ENCODE measurements around the gene RAX. TPM values are rescaled to one million over a fixed set of nuclear protein-coding genes. Genes with fewer than 3 reads are reported as not detected.

The RAX gene
- total and polyA plus RNA-seq, 4 donors: 0.02 TPM; not detected in 3

GRCh38 chr18:59282341-59282740 is 9.1 kb upstream of the RAX start:
- 83 to 86% methylated on average over 11 of the region's 11 CpGs for WGBS, 2 donors
- no peak for TF ChIP-seq CTCF (IDR thresholded peaks at IDR 0.05; ENCODE audit: control extremely low read depth, extremely low read depth)

GRCh38 chr18:59279722-59280121 is 6.5 kb upstream of the RAX start:
- ATAC-seq (ENCODE audit: insufficient read depth, low FRiP score) (no peak), DNase-seq (no peak)
- Histone ChIP-seq H3K9ac (ENCODE audit: insufficient read depth in 1 of 2, low read length in 2 of 2) (no peak overlapping the region), H3K36me3 (ENCODE audit: control insufficient read depth in 4 of 4, insufficient read depth in 4 of 4, low read length in 4 of 4) (no peaks in the 10 kb centered on the region), H3K27me3 (ENCODE audit: control insufficient read depth in 3 of 3, insufficient read depth in 3 of 3, low read length in 2 of 3) (peaks cover 4 to 79% (median 75%) of the 10 kb centered on the region in 3 donors), H3K27ac (ENCODE audit: low read depth in 1 of 2, low read length in 1 of 2) (no peak overlapping the region), H3K4me3 (no peak overlapping the region), H3K9me3 (ENCODE audit: control insufficient read depth in 4 of 4, insufficient read depth in 3 of 4, low read length in 3 of 4) (peaks cover 0 to 4% (median 0%) of the 10 kb centered on the region in 4 donors), H3K4me1 (ENCODE audit: control insufficient read depth in 5 of 5, insufficient read depth in 5 of 5, low read length in 5 of 5) (no peaks in the 10 kb centered on the region)
- WGBS, 2 donors: 36 to 45% methylated on average over 1 of the region's 1 CpG
- no peak for TF ChIP-seq CTCF (IDR thresholded peaks at IDR 0.05; ENCODE audit: control extremely low read depth, extremely low read depth)

More at GRCh38 chr18:59282341-59282740, 9.1 kb upstream of the RAX start:
- no peak overlapping the region for H3K27ac ChIP-seq (ENCODE audit: low read depth in 1 of 2, low read length in 1 of 2)
- H3K4me1 ChIP-seq (ENCODE audit: control insufficient read depth in 5 of 5, insufficient read depth in 5 of 5, low read length in 5 of 5): no peaks in the 10 kb centered on the region
- H3K9me3 ChIP-seq (ENCODE audit: control insufficient read depth in 4 of 4, insufficient read depth in 3 of 4, low read length in 3 of 4): peaks cover 0 to 2% (median 0%) of the 10 kb centered on the region in 4 donors
- DNase-seq (no peak), ATAC-seq (ENCODE audit: insufficient read depth, low FRiP score) (no peak)
- no peak overlapping the region for H3K9ac ChIP-seq (ENCODE audit: insufficient read depth in 1 of 2, low read length in 2 of 2)
- peaks cover 0 to 65% (median 59%) of the 10 kb centered on the region in 3 donors for H3K27me3 ChIP-seq (ENCODE audit: control insufficient read depth in 3 of 3, insufficient read depth in 3 of 3, low read length in 2 of 3)
- H3K36me3 ChIP-seq (ENCODE audit: control insufficient read depth in 4 of 4, insufficient read depth in 4 of 4, low read length in 4 of 4): no peaks in the 10 kb centered on the region
- H3K4me3 ChIP-seq: no peak overlapping the region

- DNase-seq (no peak), ATAC-seq (ENCODE audit: insufficient read depth, low FRiP score) (no peak)
- Histone ChIP-seq H3K9me3 (ENCODE audit: control insufficient read depth in 4 of 4, insufficient read depth in 3 of 4, low read length in 3 of 4) (peaks cover 0 to 4% (median 0%) of the 10 kb centered on the region in 4 donors), H3K4me1 (ENCODE audit: control insufficient read depth in 5 of 5, insufficient read depth in 5 of 5, low read length in 5 of 5) (no peaks in the 10 kb centered on the region), H3K4me3 (no peak overlapping the region), H3K27me3 (ENCODE audit: control insufficient read depth in 3 of 3, insufficient read depth in 3 of 3, low read length in 2 of 3) (peaks cover 4 to 82% (median 81%) of the 10 kb centered on the region in 3 donors), H3K36me3 (ENCODE audit: control insufficient read depth in 4 of 4, insufficient read depth in 4 of 4, low read length in 4 of 4) (no peaks in the 10 kb centered on the region), H3K27ac (ENCODE audit: low read depth in 1 of 2, low read length in 1 of 2) (no peak overlapping the region), H3K9ac (ENCODE audit: insufficient read depth in 1 of 2, low read length in 2 of 2) (no peak overlapping the region)
- TF ChIP-seq CTCF (IDR thresholded peaks at IDR 0.05; ENCODE audit: control extremely low read depth, extremely low read depth): no peak
- 59 to 67% methylated on average over 3 of the region's 3 CpGs for WGBS, 2 donors
Observed at GRCh38 chr18:59279193-59279592, 5.9 kb upstream of the RAX start.

GRCh38 chr18:59278793-59279192 is 5.5 kb upstream of the RAX start:
- ATAC-seq (ENCODE audit: insufficient read depth, low FRiP score) (no peak), DNase-seq (no peak)
- H3K9ac ChIP-seq (ENCODE audit: insufficient read depth in 1 of 2, low read length in 2 of 2): no peak overlapping the region
- peaks cover 4 to 85% (median 83%) of the 10 kb centered on the region in 3 donors for H3K27me3 ChIP-seq (ENCODE audit: control insufficient read depth in 3 of 3, insufficient read depth in 3 of 3, low read length in 2 of 3)
- H3K4me1 ChIP-seq (ENCODE audit: control insufficient read depth in 5 of 5, insufficient read depth in 5 of 5, low read length in 5 of 5): peaks cover 0 to 3% (median 0%) of the 10 kb centered on the region in 5 donors
- no peak overlapping the region for H3K27ac ChIP-seq (ENCODE audit: low read depth in 1 of 2, low read length in 1 of 2)
- WGBS, 2 donors: 75 to 77% methylated on average over 5 of the region's 5 CpGs
- TF ChIP-seq CTCF (IDR thresholded peaks at IDR 0.05; ENCODE audit: control extremely low read depth, extremely low read depth): no peak
- no peaks in the 10 kb centered on the region for H3K36me3 ChIP-seq (ENCODE audit: control insufficient read depth in 4 of 4, insufficient read depth in 4 of 4, low read length in 4 of 4)
- H3K4me3 ChIP-seq: no peak overlapping the region
- peaks cover 0 to 7% (median 0%) of the 10 kb centered on the region in 4 donors for H3K9me3 ChIP-seq (ENCODE audit: control insufficient read depth in 4 of 4, insufficient read depth in 3 of 4, low read length in 3 of 4)
